SH-SY5Y (cell line): ENCODE data around the gene NFKBIZ.

ENCODE experiments used
- GATA2 ChIP-seq: IDR thresholded peaks from 2 replicates; pipeline ENCODE4 v1.6.1; 2011; ENCODE audit warnings: mild to moderate bottlenecking, low read depth, low read length
- GATA3 ChIP-seq: IDR thresholded peaks from 2 replicates; pipeline ENCODE4 v1.6.1; 2011; ENCODE audit warnings: low read depth, mild to moderate bottlenecking, low read length, moderate library complexity

NFKBIZ gene

GRCh38 chr3:101896083-101896757, 46.9 kb downstream of the NFKBIZ start:
- no peak for TF ChIP-seq GATA2
- TF ChIP-seq GATA3, result no peak

DNA sequence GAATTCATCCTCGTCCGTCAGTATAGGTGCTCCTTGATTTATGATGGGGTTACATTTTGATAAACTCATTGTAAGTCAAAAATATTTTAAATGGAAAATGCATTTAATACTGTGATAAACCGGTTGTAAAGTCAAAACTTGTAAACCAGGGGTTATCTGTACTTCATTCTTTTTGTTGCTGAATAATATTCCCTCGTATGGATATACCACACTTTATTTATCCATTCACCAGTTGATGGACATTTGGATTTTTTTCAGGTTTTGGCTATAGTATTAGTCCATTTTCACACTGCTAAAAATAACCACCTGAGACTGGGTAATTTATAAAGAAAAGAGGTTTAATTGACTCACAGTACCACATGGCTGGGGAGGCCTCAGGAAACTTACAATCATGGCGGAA, 47.7 kb downstream of the NFKBIZ start:
- TF ChIP-seq GATA2 (no peak), GATA3 (no peak)

DNA sequence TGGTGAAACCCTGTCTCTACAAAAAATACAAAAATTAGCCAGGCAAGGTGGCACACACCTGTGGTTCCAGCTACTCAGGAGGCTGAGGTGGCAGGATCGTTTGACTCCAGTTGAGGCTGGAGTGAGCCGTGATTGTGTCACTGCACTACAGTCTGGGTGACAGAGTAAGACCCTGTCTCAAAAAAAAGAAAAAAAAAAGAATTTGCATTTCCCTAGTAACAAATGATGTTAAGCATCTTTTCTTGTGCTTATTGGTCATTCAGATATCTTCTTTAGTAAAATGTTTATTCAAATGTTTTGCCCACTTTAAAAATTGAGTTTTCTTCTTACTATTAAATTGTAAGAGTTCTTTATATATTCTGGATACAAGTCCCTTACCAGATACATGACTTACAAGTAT, 48.7 kb downstream of the NFKBIZ start:
- TF ChIP-seq GATA3 (no peak), GATA2 (no peak)

DNA sequence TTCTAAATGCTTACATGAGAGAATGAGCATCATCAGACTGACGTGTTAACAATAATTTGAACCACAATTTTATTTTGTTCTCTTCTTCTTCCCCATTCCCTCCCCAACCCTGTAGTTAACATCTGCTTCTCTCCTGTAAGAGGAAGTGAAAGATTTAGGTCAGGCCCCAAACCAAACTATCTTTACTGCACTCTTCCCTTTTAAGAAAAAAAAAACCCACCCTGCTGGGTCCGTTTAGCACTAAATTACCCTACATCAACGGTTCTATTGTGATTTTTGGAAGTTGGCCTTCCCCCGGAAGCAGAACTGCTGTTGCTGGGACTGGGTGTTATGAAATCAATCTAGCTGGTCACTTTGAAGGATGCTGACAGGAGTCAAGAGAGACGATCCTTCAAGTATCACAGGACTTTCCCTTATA, 49.4 kb downstream of the NFKBIZ start:
- no peak for TF ChIP-seq GATA2
- TF ChIP-seq GATA3, result no peak

DNA sequence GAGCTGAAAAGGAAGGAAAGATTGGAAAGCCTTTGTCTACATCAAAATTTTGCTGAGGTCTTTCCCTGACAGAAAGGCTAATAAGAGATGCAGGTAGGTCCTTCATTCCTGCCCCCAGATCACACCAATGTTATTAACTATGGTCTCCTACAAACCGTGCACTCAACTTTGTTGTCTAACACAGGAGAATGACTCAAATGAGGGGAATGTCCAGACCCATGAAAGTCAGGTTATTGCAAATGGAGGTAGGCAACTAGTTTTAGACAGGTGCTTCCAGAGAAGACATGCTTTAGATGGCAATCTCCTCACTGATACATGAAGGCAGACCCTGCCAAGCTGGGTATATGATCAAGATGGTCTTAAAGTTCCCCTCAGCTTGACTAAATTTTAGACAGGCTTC, 51.0 kb downstream of the NFKBIZ start:
- TF ChIP-seq GATA2, result no peak
- TF ChIP-seq GATA3, result no peak

DNA sequence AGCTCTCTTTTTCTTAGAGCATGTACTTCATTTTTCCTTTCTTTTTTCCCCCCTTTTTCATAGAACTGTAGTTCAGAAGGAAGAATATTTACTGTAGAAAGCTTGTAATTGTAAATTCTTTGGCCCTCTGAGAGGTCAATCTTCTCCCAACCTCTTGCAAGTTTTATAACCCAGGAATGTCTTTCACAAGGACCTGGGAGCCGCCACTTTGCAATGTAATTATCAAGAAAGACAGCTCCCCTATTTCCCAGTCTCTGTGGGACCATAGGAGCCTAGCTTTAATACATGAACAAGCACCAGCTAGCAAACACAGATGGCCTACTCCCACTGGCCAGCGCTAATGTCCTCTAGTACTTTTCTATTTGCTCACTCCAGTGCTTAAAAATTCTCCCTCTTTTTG, 51.4 kb downstream of the NFKBIZ start:
- no peak for TF ChIP-seq GATA3
- TF ChIP-seq GATA2, result no peak

- TF ChIP-seq GATA2 (no peak), GATA3 (no peak)
Observed at GRCh38 chr3:101902041-101902440, 52.7 kb downstream of the NFKBIZ start.

DNA sequence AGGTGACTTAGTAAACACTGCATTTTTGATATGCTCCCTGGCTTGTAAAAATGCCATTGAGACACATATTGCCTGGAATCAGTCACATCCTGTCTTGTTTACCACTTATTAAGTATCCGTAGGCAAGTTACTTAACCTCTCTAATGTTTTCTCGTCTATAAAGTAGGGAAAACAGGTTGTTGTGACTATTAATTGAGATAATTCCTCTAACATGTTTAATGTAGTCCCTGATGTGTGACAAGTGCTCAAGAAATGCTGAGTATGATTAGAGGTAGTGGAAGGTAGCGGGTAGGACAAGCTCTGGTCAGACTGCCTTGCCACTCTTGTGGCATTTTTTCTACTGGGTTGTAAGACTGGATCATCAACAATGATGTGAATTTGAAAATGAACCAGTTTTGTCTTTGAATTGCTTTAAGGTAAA, 54.1 kb downstream of the NFKBIZ start:
- no peak for TF ChIP-seq GATA2
- no peak for TF ChIP-seq GATA3
